ENCODE results near the gene DDX39B.
"Not testable (repeated sequence)": the region's sequence is repeated elsewhere in the genome, so short reads cannot be mapped to it uniquely, and the experiment has no call there.

DDX39B gene

DNA sequence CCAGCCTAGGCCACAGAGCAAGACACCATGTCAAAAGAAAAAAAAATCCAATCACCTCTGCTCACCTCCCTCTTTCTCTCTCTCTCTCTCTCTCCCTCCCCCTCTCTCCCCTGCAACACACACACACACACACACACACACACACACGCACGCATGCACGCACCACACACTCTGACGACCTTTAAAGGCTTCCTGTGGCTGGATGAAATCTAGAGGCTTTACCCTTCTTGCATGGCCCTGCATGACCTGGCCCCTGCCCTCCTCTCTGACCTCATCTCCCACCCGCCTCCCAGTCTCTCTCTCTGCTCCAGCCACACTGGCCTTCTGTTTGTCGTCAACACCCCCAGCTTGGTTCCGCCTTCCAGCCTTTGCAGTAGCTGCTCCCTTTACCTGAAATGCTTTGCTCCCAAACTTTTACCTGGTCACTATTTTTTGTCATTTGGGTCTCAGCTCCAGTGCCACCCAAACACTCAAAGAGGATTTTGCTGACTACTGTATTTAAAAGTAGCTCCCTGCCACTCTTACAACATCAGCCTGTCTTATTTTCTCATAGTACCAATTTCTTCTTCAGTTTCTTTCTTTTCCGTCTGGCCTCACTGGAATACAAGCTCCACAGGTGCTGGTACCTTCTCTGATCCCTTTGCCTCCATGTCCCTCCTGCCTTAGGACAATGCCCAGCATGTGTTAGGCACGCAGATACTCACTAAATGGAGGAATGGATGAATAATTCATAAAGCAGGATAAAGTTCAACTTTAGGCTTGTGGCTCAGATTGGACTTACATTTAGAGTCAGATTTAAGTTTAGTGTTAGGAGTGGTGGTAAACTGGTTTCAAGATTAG lies 25.9 kb upstream of the DDX39B start:
- Histone ChIP-seq H4K20me1 (no peaks in the 10 kb centered on the region), H3K4me1 (peaks cover 99% of the 10 kb centered on the region), H3K36me3 (no peaks in the 10 kb centered on the region), H3K4me3 (no peak overlapping the region), H3K4me2 (peak overlapping the region; percentile 98), H3K27me3 (no peaks in the 10 kb centered on the region), H3K9ac (no peak overlapping the region), H3K27ac (peak overlapping the region; percentile 94), H3K9me3 (no peaks in the 10 kb centered on the region)
- TF ChIP-seq Cebpa-rat (IDR thresholded peaks at IDR 0.05), result no peak

GRCh38 chr6:31560697-31561058 lies 18.9 kb upstream of the DDX39B start:
- peak overlapping the region; percentile 61 for H3K4me3 ChIP-seq
- no peak for TF ChIP-seq Cebpa-rat (IDR thresholded peaks at IDR 0.05)
- no peaks in the 10 kb centered on the region for H3K27me3 ChIP-seq
- H3K27ac ChIP-seq, result peak overlapping the region; percentile 96
- no peaks in the 10 kb centered on the region for H3K36me3 ChIP-seq
- peaks cover 100% of the 10 kb centered on the region for H3K4me1 ChIP-seq
- peak overlapping the region; percentile 80 for H3K9ac ChIP-seq
- no peaks in the 10 kb centered on the region for H3K9me3 ChIP-seq
- H3K4me2 ChIP-seq, result peak overlapping the region; percentile 98
- H4K20me1 ChIP-seq, result no peaks in the 10 kb centered on the region

GRCh38 chr6:31559958-31560696 lies 18.3 kb upstream of the DDX39B start:
- Histone ChIP-seq H3K27ac (peak overlapping the region; percentile 96), H4K20me1 (no peaks in the 10 kb centered on the region), H3K36me3 (no peaks in the 10 kb centered on the region), H3K4me2 (peak overlapping the region; percentile 98), H3K9ac (peak overlapping the region; percentile 80), H3K4me3 (peak overlapping the region; percentile 61), H3K4me1 (peaks cover 100% of the 10 kb centered on the region), H3K9me3 (no peaks in the 10 kb centered on the region), H3K27me3 (no peaks in the 10 kb centered on the region)
- no peak for TF ChIP-seq Cebpa-rat (IDR thresholded peaks at IDR 0.05)

GRCh38 chr6:31559606-31559957 lies 17.8 kb upstream of the DDX39B start:
- H3K9ac ChIP-seq, result peak overlapping the region; percentile 80
- no peaks in the 10 kb centered on the region for H3K9me3 ChIP-seq
- no peaks in the 10 kb centered on the region for H3K27me3 ChIP-seq
- H3K27ac ChIP-seq, result peak overlapping the region; percentile 96
- no peaks in the 10 kb centered on the region for H3K36me3 ChIP-seq
- no peak for TF ChIP-seq Cebpa-rat (IDR thresholded peaks at IDR 0.05)
- peak overlapping the region; percentile 98 for H3K4me2 ChIP-seq
- H4K20me1 ChIP-seq, result no peaks in the 10 kb centered on the region
- peaks cover 100% of the 10 kb centered on the region for H3K4me1 ChIP-seq
- H3K4me3 ChIP-seq, result peak overlapping the region; percentile 61

GRCh38 chr6:31558631-31559500 lies 17.1 kb upstream of the DDX39B start:
- TF ChIP-seq Cebpa-rat (IDR thresholded peaks at IDR 0.05), result no peak
- Histone ChIP-seq H3K4me3 (peak overlapping the region; percentile 61), H3K27ac (peak overlapping the region; percentile 96), H3K4me1 (peaks cover 99% of the 10 kb centered on the region), H3K36me3 (0 out of 2 replicates have a peak, but pooled peaks cover 4% of the 10 kb centered on the region), H3K9me3 (no peaks in the 10 kb centered on the region), H4K20me1 (no peaks in the 10 kb centered on the region), H3K9ac (peak overlapping the region; percentile 80), H3K27me3 (no peaks in the 10 kb centered on the region), H3K4me2 (peak overlapping the region; percentile 98)

DNA sequence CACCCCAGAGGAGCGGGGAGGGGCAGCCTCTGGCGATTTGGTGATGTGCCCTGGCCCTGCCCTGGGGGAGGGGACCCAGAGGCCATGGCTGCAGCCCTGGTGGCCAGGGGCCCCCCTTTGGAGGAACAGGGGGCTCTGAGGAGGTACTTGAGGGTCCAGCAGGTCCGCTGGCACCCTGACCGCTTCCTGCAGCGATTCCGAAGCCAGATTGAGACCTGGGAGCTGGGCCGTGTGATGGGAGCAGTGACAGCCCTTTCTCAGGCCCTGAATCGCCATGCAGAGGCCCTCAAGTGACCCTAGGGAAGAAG lies 16.5 kb upstream of the DDX39B start:
- Histone ChIP-seq H3K9ac (peak overlapping the region; percentile 80), H4K20me1 (no peaks in the 10 kb centered on the region), H3K9me3 (no peaks in the 10 kb centered on the region), H3K27me3 (no peaks in the 10 kb centered on the region), H3K27ac (peak overlapping the region; percentile 96), H3K36me3 (peaks cover 6% of the 10 kb centered on the region; the same call in 1 of the 2 replicates), H3K4me1 (peaks cover 98% of the 10 kb centered on the region), H3K4me2 (peak overlapping the region; percentile 98), H3K4me3 (peak overlapping the region; percentile 61)
- no peak for TF ChIP-seq Cebpa-rat (IDR thresholded peaks at IDR 0.05)

DNA sequence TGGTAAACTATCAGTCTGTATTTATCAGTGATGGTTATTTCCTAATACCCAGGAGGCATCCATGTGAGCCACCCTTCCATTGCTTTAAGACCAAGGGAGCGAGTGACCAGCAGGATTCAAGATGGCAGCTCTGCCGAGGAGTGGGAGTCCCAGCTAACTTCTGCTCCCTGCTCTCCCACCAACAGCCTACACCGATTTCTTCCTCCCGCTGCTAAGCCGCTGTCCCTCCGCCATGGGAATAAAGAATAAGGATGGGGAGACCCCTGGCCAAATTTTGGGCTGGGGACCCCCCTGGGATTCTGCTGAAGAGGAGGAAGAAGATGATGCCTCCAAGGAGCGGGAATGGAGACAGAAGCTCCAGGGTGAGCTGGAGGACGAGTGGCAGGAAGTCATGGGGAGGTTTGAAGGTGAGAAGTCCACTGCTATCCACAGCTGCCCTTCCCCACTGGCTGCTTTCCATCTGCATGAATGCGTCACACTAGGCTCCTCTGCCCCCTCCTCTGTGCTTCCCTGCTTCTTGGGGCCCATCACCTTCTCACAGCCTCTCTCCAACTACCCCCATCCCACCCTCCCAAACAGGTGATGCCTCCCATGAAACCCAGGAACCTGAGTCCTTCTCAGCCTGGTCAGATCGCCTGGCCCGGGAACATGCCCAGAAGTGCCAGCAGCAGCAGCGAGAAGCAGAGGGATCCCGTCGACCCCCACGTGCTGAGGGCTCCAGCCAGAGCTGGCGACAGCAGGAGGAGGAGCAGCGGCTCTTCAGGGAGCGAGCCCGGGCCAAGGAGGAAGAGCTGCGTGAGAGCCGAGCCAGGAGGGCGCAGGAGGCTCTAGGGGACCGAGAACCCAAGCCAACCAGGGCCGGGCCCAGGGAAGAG lies 15.9 kb upstream of the DDX39B start:
- TF ChIP-seq Cebpa-rat (IDR thresholded peaks at IDR 0.05), result no peak
- Histone ChIP-seq H3K4me3 (peak overlapping the region; percentile 61), H3K9ac (peak overlapping the region; percentile 80), H3K27me3 (no peaks in the 10 kb centered on the region), H3K9me3 (no peaks in the 10 kb centered on the region), H3K4me2 (peak overlapping the region; percentile 98), H3K36me3 (peaks cover 11% of the 10 kb centered on the region; the same call in 1 of the 2 replicates), H3K27ac (peak overlapping the region; percentile 96), H3K4me1 (peaks cover 92% of the 10 kb centered on the region), H4K20me1 (no peaks in the 10 kb centered on the region)

DNA sequence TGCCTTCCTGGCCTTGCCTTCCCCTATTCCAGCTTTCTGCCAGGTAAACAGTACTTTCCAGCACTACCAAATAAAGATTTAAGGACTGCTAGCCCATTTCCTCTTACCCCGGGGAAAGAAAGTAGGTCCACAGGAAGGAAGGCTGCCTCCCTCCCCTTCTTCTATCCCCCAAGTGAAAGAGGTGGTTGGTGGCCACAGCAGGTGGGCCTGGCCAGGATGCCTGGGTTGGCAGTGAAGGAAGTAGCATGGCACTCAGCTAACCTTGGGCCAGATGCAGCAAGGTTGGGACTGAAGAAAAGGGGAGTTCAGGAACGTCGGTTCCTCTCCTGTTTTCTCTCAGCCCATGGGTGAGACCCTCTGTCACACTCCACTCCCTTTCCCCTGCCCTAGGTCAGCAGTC lies 14.5 kb upstream of the DDX39B start:
- Histone ChIP-seq H3K9ac (peak overlapping the region; percentile 58), H3K36me3 (peaks cover 11% of the 10 kb centered on the region; the same call in 1 of the 2 replicates), H3K27ac (peak overlapping the region; percentile 80), H3K4me2 (peak overlapping the region; percentile 98), H3K4me3 (no peak overlapping the region), H4K20me1 (no peaks in the 10 kb centered on the region), H3K9me3 (no peaks in the 10 kb centered on the region), H3K4me1 (peaks cover 86% of the 10 kb centered on the region), H3K27me3 (no peaks in the 10 kb centered on the region)
- TF ChIP-seq Cebpa-rat (IDR thresholded peaks at IDR 0.05), result no peak

DNA sequence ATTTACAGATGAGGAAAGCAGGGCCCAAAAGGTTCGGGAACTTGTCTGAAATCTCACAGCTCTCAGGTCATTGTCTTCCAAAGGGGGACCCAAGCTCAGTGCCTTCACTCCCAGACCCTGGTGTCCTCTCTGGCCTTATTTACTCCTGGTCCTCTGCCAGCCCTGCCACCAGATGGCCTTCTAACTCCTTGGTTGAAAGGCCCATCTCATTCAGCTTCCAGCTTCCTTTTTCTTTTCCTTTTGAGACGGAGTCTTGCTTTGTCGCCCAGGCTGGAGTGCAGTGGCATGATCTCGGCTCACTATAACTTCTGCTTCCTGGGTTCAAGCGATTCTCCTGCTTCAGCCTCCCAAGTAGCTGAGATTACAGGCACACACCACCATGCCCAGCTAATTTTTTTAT lies 9.6 kb upstream of the DDX39B start:
- H3K4me1 ChIP-seq, result peaks cover 74% of the 10 kb centered on the region
- not testable (repeated sequence) for H4K20me1 ChIP-seq, H3K9me3 ChIP-seq, H3K9ac ChIP-seq, H3K4me3 ChIP-seq, H3K27me3 ChIP-seq
- H3K36me3 ChIP-seq, result peaks cover 24% of the 10 kb centered on the region
- H3K27ac ChIP-seq, result 0 out of 2 replicates have a peak overlapping the region, but pooled peaks have one; percentile 11
- H3K4me2 ChIP-seq, result peak overlapping the region; percentile 35

Data from BLaER1 (cell line).